ENCODE results near the gene COA8. TPM values are rescaled to one million over a fixed set of nuclear protein-coding genes. Genes with fewer than 3 reads are reported as not detected.

Gene COA8
- total and polyA plus RNA-seq, 9 of the 15 experiments (the other 6 are each of a cell fraction or from before 2014, with no cell fraction given): 5.0 to 35.3 (median 25.7) TPM

DNA sequence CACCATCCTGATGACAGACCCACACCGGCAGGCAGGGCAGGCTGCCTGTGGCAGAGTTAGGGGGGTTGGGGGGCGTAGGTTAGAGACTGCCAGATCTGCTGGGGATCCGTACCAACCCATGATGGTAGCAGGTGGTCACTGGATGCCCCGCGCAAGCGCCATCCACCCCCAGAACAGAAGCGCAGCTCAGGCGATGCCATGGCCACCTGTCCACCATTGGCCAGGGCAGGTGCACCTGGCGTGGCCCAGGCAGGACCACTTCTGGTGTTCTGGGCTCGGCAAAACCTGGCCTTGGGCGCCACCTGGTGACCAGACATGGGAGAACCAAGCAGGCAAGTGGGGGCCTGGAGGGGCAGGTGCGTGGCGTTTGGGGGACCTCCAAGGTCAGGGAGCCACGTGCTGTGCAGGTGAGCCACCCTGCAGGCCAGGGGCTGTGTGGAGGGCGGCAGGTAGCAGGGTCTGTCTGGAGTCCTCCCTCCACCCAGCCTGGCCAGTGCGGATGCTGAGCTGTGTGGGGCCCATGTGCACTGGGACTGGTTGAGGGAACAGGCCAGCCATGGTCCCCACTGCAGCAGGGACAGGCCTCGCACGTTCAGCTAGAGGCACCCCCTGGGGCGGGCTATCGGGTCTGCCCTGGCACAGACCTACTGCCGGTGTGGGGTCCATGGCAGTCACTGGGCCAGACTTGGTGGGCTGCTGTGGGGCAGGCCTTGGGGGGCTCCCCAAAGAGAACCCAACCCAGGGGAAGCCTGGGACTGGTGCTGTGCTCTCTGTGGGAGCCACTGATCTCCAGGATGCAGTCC, 15.9 kb upstream of the COA8 start (continued):
- TF ChIP-seq ZNF165 (CRISPR knock-in tag; IDR thresholded peaks at IDR 0.05; ENCODE audit: borderline replicate concordance) (no peak), PHTF2 (CRISPR knock-in tag; IDR thresholded peaks at IDR 0.05) (no peak), HNRNPUL1 (IDR thresholded peaks at IDR 0.05; ENCODE audit: low read length) (no peak), RBBP5 (IDR thresholded peaks at IDR 0.05; ENCODE audit: borderline replicate concordance, insufficient read depth, low read length, poor library complexity, severe bottlenecking) (no peak), DPF2 (IDR thresholded peaks at IDR 0.05) (no peak), USF2 (CRISPR knock-in tag; IDR thresholded peaks at IDR 0.05) (no peak), IFI16 (CRISPR knock-in tag; IDR thresholded peaks at IDR 0.05) (no peak), PURB (CRISPR knock-in tag; IDR thresholded peaks at IDR 0.05; ENCODE audit: low read depth) (no peak), TSC22D4 (tag; IDR thresholded peaks at IDR 0.05) (no peak), ZFPM2 (CRISPR knock-in tag; IDR thresholded peaks at IDR 0.05) (no peak), NFIX (CRISPR knock-in tag; IDR thresholded peaks at IDR 0.05; ENCODE audit: low read depth) (no peak), BRCA1 (IDR thresholded peaks at IDR 0.05) (no peak), BRCA1 (CRISPR knock-in tag; IDR thresholded peaks at IDR 0.05) (no peak), HINFP (tag; conservative IDR thresholded peaks at IDR 0.05; ENCODE audit: low read depth) (no peak), SAP30 (IDR thresholded peaks at IDR 0.05; ENCODE audit: borderline replicate concordance, insufficient read depth, low read depth, low read length, poor library complexity, severe bottlenecking) (no peak), ZNF699 (CRISPR knock-in tag; IDR thresholded peaks at IDR 0.05; ENCODE audit: insufficient replicate concordance) (no peak), E2F1 (CRISPR knock-in tag; IDR thresholded peaks at IDR 0.05) (no peak), NR2C2 (CRISPR knock-in tag; IDR thresholded peaks at IDR 0.05) (no peak), NR2C2 (tag; IDR thresholded peaks at IDR 0.05) (no peak), MYNN (IDR thresholded peaks at IDR 0.05) (no peak), MYNN (CRISPR knock-in tag; IDR thresholded peaks at IDR 0.05) (no peak), ARID2 (IDR thresholded peaks at IDR 0.05) (peak; percentile 83; the same call in 1 of the 2 replicates), CC2D1A (IDR thresholded peaks at IDR 0.05) (peak; percentile 59), EZH2 (IDR thresholded peaks at IDR 0.05; ENCODE audit: borderline replicate concordance, low read depth, low read length) (no peak), ZBTB43 (CRISPR knock-in tag; IDR thresholded peaks at IDR 0.05) (no peak), CREM (IDR thresholded peaks at IDR 0.05; ENCODE audit: low read depth) (0 out of 2 replicates have a peak, but pooled peaks have one; percentile 30)
